Endothelial cell of umbilical vein (primary cell): Measurements from ENCODE around the gene HDHD5. TPM values are rescaled to one million over a fixed set of nuclear protein-coding genes. Genes with fewer than 3 reads are reported as not detected.

Experiments used
- BruUV-seq: library from RNA; stranded (reverse); fragments of 400-500 nt; replicated peaks from 2 replicates; lab custom pipeline; 2021; lab: Mats Ljungman, UMichigan
- CTCF ChIA-PET: fragments of 300-600, 350-600 bp; sonication (Branson Sonifier 250); formaldehyde crosslinking; loops from one replicate; lab custom pipeline; 2021; ENCODE audit warnings: antibody characterized with exemption, inconsistent platforms; lab: Charles Lee
- POLR2A ChIA-PET: fragments of 300-600, 350-600 bp; sonication (Branson Sonifier 250); formaldehyde crosslinking; loops from one replicate; lab custom pipeline; 2021; ENCODE audit warnings: antibody characterized with exemption, inconsistent platforms; lab: Charles Lee
- DNase-seq: peaks from one replicate; pipeline ENCODE4 v3.0.0-alpha.2; 2011; ENCODE audit warnings: low read depth, low spot score
- FAIRE-seq: peaks from 2 replicates; lab custom pipeline; 2011; peaks lifted over from hg19 to GRCh38; lab: Jason Lieb, UNC
- H2AFZ ChIP-seq: 2 replicates; pipeline ENCODE4 v1.6.0; 2012; ENCODE audit warnings: low read depth, low read length, control low read depth, inconsistent platforms
- H3K27ac ChIP-seq: 2 replicates; pipeline ENCODE4 v1.5.1; 2011; ENCODE audit warnings: low read depth, mild to moderate bottlenecking, control low read depth, low read length, moderate library complexity; ENCODE audit not compliant: insufficient read depth
- H3K27me3 ChIP-seq, 2 experiments: 2 replicates each; pipeline versions ENCODE4 v1.6.0 to v1.6.1; 2011; ENCODE audit warnings: low read length in 2 of 2, mixed read lengths in 1 of 2; ENCODE audit not compliant: control insufficient read depth in 2 of 2, insufficient read depth in 2 of 2
- H3K36me3 ChIP-seq, 2 experiments: 2 replicates in 1 of 2; 3 replicates in 1 of 2; pipeline ENCODE4 v1.5.1; 2011; ENCODE audit warnings: low read length in 2 of 2, mild to moderate bottlenecking in 1 of 2, moderate library complexity in 1 of 2; ENCODE audit not compliant: control insufficient read depth in 2 of 2, insufficient read depth in 2 of 2; ENCODE audit errors: extremely low read depth in 1 of 2
- H3K4me1 ChIP-seq: 3 replicates; pipeline ENCODE4 v1.5.1; 2011; ENCODE audit warnings: mild to moderate bottlenecking, low read length; ENCODE audit not compliant: control insufficient read depth, insufficient read depth; ENCODE audit errors: extremely low read depth
- H3K4me2 ChIP-seq: 2 replicates; pipeline ENCODE4 v1.6.1; 2011; ENCODE audit warnings: low read length, control low read depth, mixed read lengths; ENCODE audit not compliant: insufficient read depth
- H3K4me3 ChIP-seq, 3 experiments: fragments of 200-600 bp in 1 of 3; sonication (generic), shearing (Covaris generic) in 1 of 3; replicated peaks in 1 of 3; 2 replicates each; pipeline ENCODE4 v1.5.1; 2011 to 2016; ENCODE audit warnings: control low read depth in 3 of 3, low read length in 3 of 3, mild to moderate bottlenecking in 2 of 3, inconsistent platforms in 1 of 3, low read depth in 1 of 3, moderate library complexity in 1 of 3; ENCODE audit not compliant: insufficient read depth in 1 of 3
- H3K79me2 ChIP-seq: 2 replicates; pipeline ENCODE4 v1.6.0; 2012; ENCODE audit warnings: low read length, inconsistent platforms; ENCODE audit not compliant: control insufficient read depth, insufficient read depth
- H3K9ac ChIP-seq: replicated peaks from 2 replicates; pipeline ENCODE3; 2011; ENCODE audit warnings: low read length, control low read depth; ENCODE audit not compliant: insufficient read depth; ENCODE audit errors: extremely low read depth
- H3K9me1 ChIP-seq: replicated peaks from 3 replicates; pipeline ENCODE4 v1.6.0; 2011; ENCODE audit warnings: mild to moderate bottlenecking, low read length; ENCODE audit not compliant: control insufficient read depth, insufficient read depth; ENCODE audit errors: extremely low read depth
- H3K9me3 ChIP-seq: replicated peaks from 2 replicates; pipeline ENCODE4 v1.5.1; 2012; ENCODE audit warnings: low read length, inconsistent platforms; ENCODE audit not compliant: control insufficient read depth, insufficient read depth
- H4K20me1 ChIP-seq: replicated peaks from 2 replicates; pipeline ENCODE3; 2011; ENCODE audit warnings: mild to moderate bottlenecking, low read length; ENCODE audit not compliant: control insufficient read depth, insufficient read depth; ENCODE audit errors: extremely low read depth
- EZH2 ChIP-seq: IDR thresholded peaks from 2 replicates; pipeline ENCODE4 v1.6.1; 2012; ENCODE audit warnings: borderline replicate concordance, low read depth, mild to moderate bottlenecking, moderate library complexity, low read length, inconsistent platforms; ENCODE audit not compliant: severe bottlenecking
- FOS ChIP-seq: IDR thresholded peaks from 2 replicates; pipeline ENCODE4 v1.6.1; 2011; ENCODE audit warnings: mild to moderate bottlenecking, low read length, moderate library complexity, borderline replicate concordance; ENCODE audit not compliant: insufficient read depth
- GATA2 ChIP-seq: IDR thresholded peaks from 2 replicates; pipeline ENCODE4 v1.7.0; 2011; ENCODE audit warnings: low read depth, mild to moderate bottlenecking, moderate library complexity, mixed read lengths, low read length; ENCODE audit not compliant: insufficient read length, insufficient read depth
- JUN ChIP-seq: IDR thresholded peaks from 2 replicates; pipeline ENCODE4 v1.6.1; 2011; ENCODE audit warnings: borderline replicate concordance, low read depth; ENCODE audit not compliant: insufficient read length, insufficient read depth
- MYC ChIP-seq: IDR thresholded peaks from one replicate; pipeline ENCODE4 v1.6.1; 2011; ENCODE audit warnings: mild to moderate bottlenecking, low read depth, low read length
- POLR2A ChIP-seq: IDR thresholded peaks from 2 replicates; pipeline ENCODE4 v1.6.1; 2012; ENCODE audit warnings: low read depth, mild to moderate bottlenecking, control low read depth, low read length
- POLR2AphosphoS5 ChIP-seq: IDR thresholded peaks from 2 replicates; pipeline ENCODE4 v1.6.1; 2012; ENCODE audit warnings: low read depth, mild to moderate bottlenecking, control low read depth, low read length, moderate library complexity; ENCODE audit not compliant: insufficient read depth
- dilution Hi-C: fragments of 300-500 bp; cut with MboI; formaldehyde crosslinking; loops from one replicate; pipeline ENCODE4 v1.15.0; 2019; ENCODE audit warnings: low sequenced_read_pairs; ENCODE audit not compliant: extremely low pct_ligation_motif_present
- intact Hi-C: fragments of 100-400 bp; cut with micrococcal nuclease; formaldehyde crosslinking; loops from one replicate; pipeline ENCODE4 v1.10.0; 2022
- polyA plus RNA-seq, 4 experiments: library from polyadenylated mRNA; depleted of rRNA in 3 of 4; stranded (reverse) in 3 of 4; unstranded in 1 of 4; fragments of >200 nt; gene quantifications; 2 replicates each; pipeline versions ENCODE4 v1.2.1 to v1.2.3, GENCODE V29; 2011 to 2012; ENCODE audit warnings: missing spikeins in 1 of 4
- total RNA-seq: library from RNA; stranded (reverse); gene quantifications from 2 replicates; pipeline ENCODE4 v1.2.3, GENCODE V29; 2021
- TF ChIP-seq, protein P1 (sequence below), 2 donors: IDR thresholded peaks; 1 replicate in 1 of 2; 2 replicates in 1 of 2; pipeline ENCODE4 v1.5.1; 2011; ENCODE audit warnings: low read length in 2 of 2, mild to moderate bottlenecking in 2 of 2, moderate library complexity in 2 of 2, control low read depth in 1 of 2, inconsistent platforms in 1 of 2, low read depth in 1 of 2; ENCODE audit not compliant: insufficient read depth in 1 of 2; ENCODE audit errors: extremely low read depth in 1 of 2
- TF ChIP-seq, protein P2 (sequence below): IDR thresholded peaks from 2 replicates; pipeline ENCODE4 v1.6.1; 2011; ENCODE audit not compliant: insufficient read depth, insufficient read length

Gene HDHD5
- total and polyA plus RNA-seq, 2 donors (not counting 3 experiments of a cell fraction or from before 2014, with no cell fraction given): 28.1 to 54.1 TPM

DNA sequence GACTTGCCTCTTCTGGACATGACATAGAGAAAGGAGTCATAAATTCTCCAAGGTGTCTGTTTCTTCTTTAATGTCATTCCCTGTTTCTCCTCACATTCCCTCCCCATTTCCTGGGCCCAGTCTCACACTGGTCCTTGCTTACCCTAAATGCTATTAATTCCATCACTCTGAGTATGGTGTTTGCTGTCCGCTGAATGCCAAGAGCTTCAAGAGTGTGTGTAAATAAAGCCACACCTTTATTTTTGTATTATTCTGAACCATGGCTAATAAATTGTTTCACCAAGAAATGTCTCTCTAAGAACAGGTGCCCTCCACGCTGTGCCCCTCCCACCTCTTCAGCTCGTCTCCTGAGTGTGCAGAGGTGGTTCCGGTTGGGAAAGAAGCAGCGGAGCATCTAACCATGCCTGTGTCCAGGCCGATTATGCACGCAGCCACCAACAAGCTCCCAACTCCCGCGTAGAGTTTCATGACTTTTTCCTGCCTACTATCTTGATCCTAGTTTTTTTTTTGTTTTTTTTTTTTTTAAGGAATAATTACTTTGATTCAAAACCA, 46.5 kb downstream of the HDHD5 start:
- Histone ChIP-seq H3K27ac (no peak overlapping the region), H2AFZ (no peak overlapping the region), H3K27me3 (peaks cover 0 to 4% of the 10 kb centered on the region in 2 experiments), H3K4me1 (no peaks in the 10 kb centered on the region), H3K4me2 (no peak overlapping the region), H3K9me1 (no peaks in the 10 kb centered on the region), H3K4me3 (no peak overlapping the region), H3K9me3 (no peaks in the 10 kb centered on the region), H3K9ac (no peak overlapping the region), H3K79me2 (no peaks in the 10 kb centered on the region), H4K20me1 (no peaks in the 10 kb centered on the region), H3K36me3 (no peaks in the 10 kb centered on the region)
- ChIA-PET CTCF (interaction anchor here (2.0 to 2.7 kb wide), 2 partner anchors 54 to 389 kb away, joined by 7 to 8 read pairs; no protein-coding TSS in a partner anchor), POLR2A (no interaction called here)
- dilution Hi-C loops: no loop called here
- FAIRE-seq (no peak), DNase-seq (no peak)
- no peak for TF ChIP-seq POLR2AphosphoS5
- TF ChIP-seq MYC: no peak
- TF ChIP-seq, protein P1, sequence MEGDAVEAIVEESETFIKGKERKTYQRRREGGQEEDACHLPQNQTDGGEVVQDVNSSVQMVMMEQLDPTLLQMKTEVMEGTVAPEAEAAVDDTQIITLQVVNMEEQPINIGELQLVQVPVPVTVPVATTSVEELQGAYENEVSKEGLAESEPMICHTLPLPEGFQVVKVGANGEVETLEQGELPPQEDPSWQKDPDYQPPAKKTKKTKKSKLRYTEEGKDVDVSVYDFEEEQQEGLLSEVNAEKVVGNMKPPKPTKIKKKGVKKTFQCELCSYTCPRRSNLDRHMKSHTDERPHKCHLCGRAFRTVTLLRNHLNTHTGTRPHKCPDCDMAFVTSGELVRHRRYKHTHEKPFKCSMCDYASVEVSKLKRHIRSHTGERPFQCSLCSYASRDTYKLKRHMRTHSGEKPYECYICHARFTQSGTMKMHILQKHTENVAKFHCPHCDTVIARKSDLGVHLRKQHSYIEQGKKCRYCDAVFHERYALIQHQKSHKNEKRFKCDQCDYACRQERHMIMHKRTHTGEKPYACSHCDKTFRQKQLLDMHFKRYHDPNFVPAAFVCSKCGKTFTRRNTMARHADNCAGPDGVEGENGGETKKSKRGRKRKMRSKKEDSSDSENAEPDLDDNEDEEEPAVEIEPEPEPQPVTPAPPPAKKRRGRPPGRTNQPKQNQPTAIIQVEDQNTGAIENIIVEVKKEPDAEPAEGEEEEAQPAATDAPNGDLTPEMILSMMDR (IDR thresholded peaks at IDR 0.05; ENCODE audit: extremely low read depth in 1 of 2, insufficient read depth in 1 of 2, low read depth in 1 of 2, low read length in 2 of 2): no peak
- no peak for TF ChIP-seq GATA2
- no peak for TF ChIP-seq FOS
- no peak for TF ChIP-seq EZH2
- TF ChIP-seq, protein P2, sequence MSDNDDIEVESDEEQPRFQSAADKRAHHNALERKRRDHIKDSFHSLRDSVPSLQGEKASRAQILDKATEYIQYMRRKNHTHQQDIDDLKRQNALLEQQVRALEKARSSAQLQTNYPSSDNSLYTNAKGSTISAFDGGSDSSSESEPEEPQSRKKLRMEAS: no peak
- TF ChIP-seq JUN: no peak
- no peak for TF ChIP-seq POLR2A
- intact Hi-C loops: no loop called here
- no TSS peak for BruUV-seq
